WTC11 (cell line): ENCODE results near the gene STKLD1.

Experiments used
- CREB1 ChIP-seq: sonication (generic); formaldehyde crosslinking; IDR thresholded peaks from 2 replicates; pipeline ENCODE4 v1.8.0; 2023; ENCODE audit warnings: mild to moderate bottlenecking, missing genetic modification reagents
- SP1 ChIP-seq: sonication (generic); formaldehyde crosslinking; conservative IDR thresholded peaks from 2 replicates; pipeline ENCODE4 v1.8.1; 2022; ENCODE audit warnings: missing genetic modification reagents
- ZNF263 ChIP-seq: sonication (generic); formaldehyde crosslinking; IDR thresholded peaks from 2 replicates; pipeline ENCODE4 v1.8.1; 2022; ENCODE audit warnings: low read depth, mild to moderate bottlenecking, moderate library complexity, missing genetic modification reagents
- ZNF512 ChIP-seq: sonication (generic); formaldehyde crosslinking; IDR thresholded peaks from 2 replicates; pipeline ENCODE4 v1.8.1; 2022; ENCODE audit warnings: missing genetic modification reagents, borderline replicate concordance

DNA sequence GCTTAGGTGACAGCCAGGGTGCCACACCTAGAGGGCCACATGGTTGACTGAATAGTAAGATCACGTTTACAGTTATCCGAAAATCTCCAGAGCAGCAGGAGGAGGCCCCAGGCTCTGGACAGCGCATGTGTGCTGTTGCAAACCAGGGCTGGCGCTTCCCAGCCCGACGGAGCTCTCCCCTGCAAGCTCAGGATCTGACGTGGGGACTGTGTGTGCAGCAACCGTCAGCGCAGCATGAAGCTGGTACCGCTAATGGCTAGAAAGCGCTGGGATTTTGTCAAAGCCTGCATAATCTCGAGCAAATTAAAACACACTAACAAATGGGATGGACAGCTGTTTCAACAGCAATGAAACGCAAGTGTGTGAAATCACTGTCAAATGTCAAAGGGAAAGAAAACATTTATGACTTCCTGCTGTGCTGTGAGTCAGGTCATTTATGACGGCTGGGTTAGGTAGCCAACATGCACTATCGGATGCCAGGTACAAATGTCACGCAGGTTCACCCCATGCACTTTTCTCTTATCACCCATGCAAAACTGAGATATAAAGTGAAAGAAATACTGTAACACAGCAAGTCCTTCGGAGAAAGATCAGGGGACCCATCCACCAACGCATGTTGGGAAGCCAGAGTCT is 7.8 kb upstream of the STKLD1 start:
- TF ChIP-seq ZNF512 (CRISPR knock-in tag) (no peak), ZNF263 (CRISPR knock-in tag) (no peak), SP1 (no peak), CREB1 (CRISPR knock-in tag) (no peak)
